OCI-LY7 (cell line): ENCODE results near the gene AXIN2. TPM values are rescaled to one million over a fixed set of nuclear protein-coding genes. Genes with fewer than 3 reads are reported as not detected.

Experiments used
- BruUV-seq: library from RNA; stranded (reverse); fragments of 400-500 nt; replicated peaks from 2 replicates; lab custom pipeline; 2021; lab: Mats Ljungman, UMichigan
- CTCF ChIA-PET: fragments of 300-600 bp; sonication (Branson Sonifier 250); formaldehyde crosslinking; loops from one replicate; lab custom pipeline; 2022; ENCODE audit warnings: antibody characterized with exemption; ENCODE audit not compliant: unreplicated experiment; lab: Charles Lee
- POLR2A ChIA-PET: fragments of 300-600 bp; sonication (Branson Sonifier 250); formaldehyde crosslinking; loops from one replicate; lab custom pipeline; 2022; ENCODE audit warnings: antibody characterized with exemption; lab: Charles Lee
- DNase-seq: peaks from one replicate; pipeline ENCODE4 v3.0.0-alpha.2; 2015; ENCODE audit warnings: low spot score
- H2AFZ ChIP-seq: fragments of 200-600 bp; sonication (generic), shearing (Covaris generic); 2 replicates; pipeline ENCODE4 v1.6.1; 2014; ENCODE audit warnings: mild to moderate bottlenecking, antibody characterized with exemption, low read length, moderate library complexity
- H3K27ac ChIP-seq: fragments of 200-600 bp; sonication (generic); 2 replicates; pipeline ENCODE4 v1.5.1; 2014; ENCODE audit warnings: mixed run types, low read depth, mild to moderate bottlenecking, moderate library complexity, low read length, inconsistent platforms; ENCODE audit not compliant: poor library complexity, severe bottlenecking
- H3K36me3 ChIP-seq: fragments of 200-600 bp; sonication (generic); 2 replicates; pipeline ENCODE4 v1.6.1; 2014; ENCODE audit warnings: mild to moderate bottlenecking, antibody characterized with exemption, low read length, moderate library complexity, mixed read lengths; ENCODE audit not compliant: insufficient read depth
- H3K4me1 ChIP-seq: fragments of 200-600 bp; sonication (generic); 2 replicates; pipeline ENCODE4 v1.5.1; 2014; ENCODE audit warnings: mild to moderate bottlenecking, low read length; ENCODE audit not compliant: insufficient read depth, poor library complexity, severe bottlenecking
- H3K4me2 ChIP-seq: fragments of 200-600 bp; sonication (generic); 2 replicates; pipeline ENCODE4 v1.6.1; 2014; ENCODE audit warnings: mild to moderate bottlenecking, low read length
- H3K4me3 ChIP-seq: fragments of 200-600 bp; sonication (generic); 2 replicates; pipeline ENCODE4 v1.5.1; 2014; ENCODE audit warnings: mild to moderate bottlenecking, low read depth, low read length; ENCODE audit not compliant: poor library complexity, severe bottlenecking
- H3K79me2 ChIP-seq: fragments of 200-600 bp; sonication (generic); 2 replicates; pipeline ENCODE4 v1.6.1; 2016; ENCODE audit warnings: low read depth, mild to moderate bottlenecking, low read length, moderate library complexity, mixed read lengths; ENCODE audit not compliant: insufficient read depth
- H3K9me2 ChIP-seq: fragments of 200-600 bp; sonication (generic); 2 replicates; pipeline ENCODE4 v1.6.1; 2016; ENCODE audit warnings: mild to moderate bottlenecking, low read length, mixed read lengths; ENCODE audit not compliant: insufficient read depth
- H3K9me3 ChIP-seq: fragments of 200-600 bp; sonication (generic); 2 replicates; pipeline ENCODE4 v1.6.1; 2014; ENCODE audit warnings: mild to moderate bottlenecking, mixed run types, low read length, mixed read lengths
- H4K20me1 ChIP-seq: fragments of 200-600 bp; sonication (generic); 2 replicates; pipeline ENCODE4 v1.6.1; 2014; ENCODE audit warnings: mild to moderate bottlenecking, antibody characterized with exemption, low read length, moderate library complexity, mixed read lengths; ENCODE audit not compliant: insufficient read depth
- EZH2phosphoT487 ChIP-seq: fragments of 200-600 bp; sonication (generic); IDR thresholded peaks from 2 replicates; pipeline ENCODE4 v1.6.1; 2018; ENCODE audit warnings: low read depth, borderline replicate concordance, mild to moderate bottlenecking, mixed run types, antibody characterized with exemption, low read length, moderate library complexity, mixed read lengths
- intact Hi-C: fragments of 100-400 bp; cut with micrococcal nuclease; formaldehyde crosslinking; loops from one replicate; pipeline ENCODE4 v1.10.0; 2022; ENCODE audit not compliant: unreplicated experiment
- total RNA-seq, 2 experiments: library from RNA; depleted of rRNA in 1 of 2; stranded (reverse); fragments of >200 nt in 1 of 2; shearing (Covaris generic) in 1 of 2; gene quantifications; 2 replicates each; pipeline ENCODE4 v1.2.3, GENCODE V29; 2014 to 2022
- TF ChIP-seq, protein P1 (sequence below): fragments of 200-600 bp; sonication (generic); conservative IDR thresholded peaks from 2 replicates; pipeline ENCODE4 v1.5.1; 2014; ENCODE audit warnings: mild to moderate bottlenecking, antibody characterized with exemption, low read length, moderate library complexity, mixed read lengths

The AXIN2 gene
- total RNA-seq, 2 experiments from 2014 or later: 8.5 TPM

DNA sequence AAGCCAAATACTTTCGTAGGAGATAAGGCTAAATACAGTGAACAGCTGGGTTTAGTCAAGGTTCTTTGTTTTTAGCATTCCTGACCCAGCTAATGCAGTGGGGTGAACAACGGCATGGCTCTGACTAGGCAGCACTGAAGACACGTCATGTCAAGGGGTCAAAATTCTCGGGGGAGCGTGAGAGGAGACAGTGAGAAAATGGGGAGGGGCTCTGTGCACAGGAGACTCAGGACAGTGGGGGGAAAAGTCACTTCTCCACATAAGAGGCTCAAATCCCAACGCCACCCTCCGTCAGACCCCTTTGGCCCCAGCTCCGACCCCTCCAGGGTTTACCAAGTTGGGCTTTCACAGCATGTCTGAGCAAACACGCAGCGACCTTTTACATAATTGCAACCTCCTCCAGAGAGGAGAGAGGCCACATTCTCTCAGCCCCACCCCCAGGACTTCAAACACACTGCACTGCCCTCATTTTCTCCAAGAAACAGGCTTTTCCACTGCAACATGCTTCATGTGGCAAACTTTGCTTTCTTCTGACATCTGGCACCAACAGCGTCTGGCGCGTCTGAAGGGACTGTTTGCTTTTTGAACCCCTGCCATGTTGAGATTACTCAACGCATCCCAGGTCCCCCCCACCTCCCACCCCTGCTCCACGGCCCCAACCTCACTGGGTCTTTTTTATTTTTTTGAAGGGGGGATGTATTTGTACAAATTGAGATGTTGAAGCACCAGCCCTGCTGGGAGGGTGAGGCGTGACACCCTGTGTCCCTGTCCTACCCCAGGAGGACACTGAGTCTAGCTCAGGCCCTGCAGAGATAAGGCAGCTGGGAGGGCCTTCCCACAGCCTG lies 30.0 kb downstream of the AXIN2 start:
- intact Hi-C loops: no loop called here
- H3K36me3 ChIP-seq: peaks cover 29% of the 10 kb centered on the region; the same call in 1 of the 2 replicates
- CTCF ChIA-PET: no interaction called here

DNA sequence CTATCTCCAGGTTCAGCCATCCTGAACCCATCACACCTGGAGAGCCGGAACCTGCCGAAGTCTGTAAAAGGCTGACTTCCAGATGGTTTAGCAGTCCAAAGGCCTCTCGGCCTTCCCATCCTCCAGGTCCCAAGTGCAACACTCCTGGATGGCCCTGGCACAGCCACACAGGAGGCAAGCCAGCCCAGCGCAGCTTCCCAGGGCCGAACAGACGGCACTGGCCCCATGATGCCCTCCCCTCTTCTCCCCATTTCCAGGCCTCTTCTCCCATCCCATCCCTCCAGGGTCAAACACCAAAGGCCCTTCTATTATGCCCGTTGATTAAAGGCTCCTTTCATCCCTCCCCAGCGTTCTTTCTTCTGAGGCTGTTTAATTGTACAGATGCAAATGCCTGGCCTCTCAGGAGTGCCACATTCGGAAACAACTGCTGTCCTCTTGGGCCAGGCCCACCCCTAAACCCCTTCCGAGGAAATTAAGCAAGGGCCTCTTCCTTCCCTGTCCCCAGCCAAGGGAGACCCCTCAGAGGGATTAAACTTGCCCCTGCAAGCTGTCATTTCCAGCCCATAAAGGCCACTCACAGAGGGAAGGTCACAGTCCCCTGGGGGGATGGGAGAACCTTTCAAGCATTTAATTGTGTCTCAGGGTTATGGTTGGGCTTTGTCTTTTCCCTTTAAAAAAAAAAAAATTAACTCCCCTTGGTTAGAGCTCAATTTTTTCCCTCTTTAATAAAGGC lies 30.8 kb downstream of the AXIN2 start:
- no peaks in the 10 kb centered on the region for H3K9me3 ChIP-seq
- ChIA-PET POLR2A (interaction anchor here (1.0 kb wide), 1 partner anchor 45 kb away, joined by 3 read pairs; no protein-coding TSS in a partner anchor), CTCF (no interaction called here)
- no TSS peak for BruUV-seq
- no peak overlapping the region for H2AFZ ChIP-seq
- no peaks in the 10 kb centered on the region for H3K9me2 ChIP-seq
- no peaks in the 10 kb centered on the region for H3K4me1 ChIP-seq
- no peak for DNase-seq
- H4K20me1 ChIP-seq: no peaks in the 10 kb centered on the region
- peaks cover 21% of the 10 kb centered on the region; the same call in 1 of the 2 replicates for H3K36me3 ChIP-seq
- no peak overlapping the region for H3K27ac ChIP-seq
- TF ChIP-seq EZH2phosphoT487: no peak
- no peaks in the 10 kb centered on the region for H3K79me2 ChIP-seq
- intact Hi-C loops: no loop called here
- no peak overlapping the region for H3K4me2 ChIP-seq
- no peak overlapping the region for H3K4me3 ChIP-seq

More for the DNA sequence above, 30.0 kb downstream of the AXIN2 start:
- no peaks in the 10 kb centered on the region for H3K9me2 ChIP-seq
- no peak overlapping the region for H2AFZ ChIP-seq
- no peak overlapping the region for H3K4me3 ChIP-seq
- H3K4me1 ChIP-seq: no peaks in the 10 kb centered on the region
- H3K9me3 ChIP-seq: no peaks in the 10 kb centered on the region
- no peaks in the 10 kb centered on the region for H3K79me2 ChIP-seq
- H4K20me1 ChIP-seq: no peaks in the 10 kb centered on the region
- H3K4me2 ChIP-seq: no peak overlapping the region
- POLR2A ChIA-PET: interaction anchor here (0.7 to 1.0 kb wide), 2 partner anchors 44 to 595 kb away, joined by 3 to 6 read pairs; no protein-coding TSS in a partner anchor
- TF ChIP-seq EZH2phosphoT487: no peak
- TF ChIP-seq, protein P1, sequence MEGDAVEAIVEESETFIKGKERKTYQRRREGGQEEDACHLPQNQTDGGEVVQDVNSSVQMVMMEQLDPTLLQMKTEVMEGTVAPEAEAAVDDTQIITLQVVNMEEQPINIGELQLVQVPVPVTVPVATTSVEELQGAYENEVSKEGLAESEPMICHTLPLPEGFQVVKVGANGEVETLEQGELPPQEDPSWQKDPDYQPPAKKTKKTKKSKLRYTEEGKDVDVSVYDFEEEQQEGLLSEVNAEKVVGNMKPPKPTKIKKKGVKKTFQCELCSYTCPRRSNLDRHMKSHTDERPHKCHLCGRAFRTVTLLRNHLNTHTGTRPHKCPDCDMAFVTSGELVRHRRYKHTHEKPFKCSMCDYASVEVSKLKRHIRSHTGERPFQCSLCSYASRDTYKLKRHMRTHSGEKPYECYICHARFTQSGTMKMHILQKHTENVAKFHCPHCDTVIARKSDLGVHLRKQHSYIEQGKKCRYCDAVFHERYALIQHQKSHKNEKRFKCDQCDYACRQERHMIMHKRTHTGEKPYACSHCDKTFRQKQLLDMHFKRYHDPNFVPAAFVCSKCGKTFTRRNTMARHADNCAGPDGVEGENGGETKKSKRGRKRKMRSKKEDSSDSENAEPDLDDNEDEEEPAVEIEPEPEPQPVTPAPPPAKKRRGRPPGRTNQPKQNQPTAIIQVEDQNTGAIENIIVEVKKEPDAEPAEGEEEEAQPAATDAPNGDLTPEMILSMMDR: no peak
- H3K27ac ChIP-seq: no peak overlapping the region
- no TSS peak for BruUV-seq
- no peak for DNase-seq

DNA sequence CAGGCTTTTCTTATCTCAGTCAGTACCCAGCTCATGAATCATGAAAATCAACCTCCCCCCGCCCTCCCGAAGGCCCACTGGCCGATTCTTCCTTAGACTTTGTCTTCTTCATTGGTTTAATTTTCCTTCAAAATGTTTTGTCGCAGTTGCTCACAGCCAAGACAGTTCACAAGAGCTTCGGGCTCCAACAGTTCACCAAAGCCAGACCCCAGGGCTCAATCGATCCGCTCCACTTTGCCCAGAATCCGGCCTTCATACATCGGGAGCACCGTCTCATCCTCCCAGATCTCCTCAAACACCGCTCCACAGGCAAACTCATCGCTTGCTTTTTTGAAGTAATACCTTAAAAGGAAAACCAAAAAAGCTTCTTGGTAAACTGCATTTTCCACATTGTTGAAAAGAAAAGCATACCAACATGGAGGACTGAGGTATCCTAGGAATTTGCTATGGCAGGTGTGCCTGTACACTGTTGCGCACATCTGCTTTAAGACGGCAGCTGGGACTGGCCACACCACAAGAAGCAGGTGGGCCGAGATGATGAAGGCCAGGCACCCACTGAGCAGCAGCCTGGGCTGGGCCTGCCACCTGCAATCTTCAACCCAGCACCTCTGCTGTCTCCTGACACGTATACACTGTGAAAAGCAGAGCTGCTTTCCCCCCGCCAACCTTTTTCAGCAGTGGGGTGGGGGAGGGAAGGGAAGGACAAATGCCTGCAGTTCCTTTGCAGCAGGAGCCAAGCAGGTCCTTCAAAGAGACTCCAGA lies 31.5 kb downstream of the AXIN2 start:
- H3K36me3 ChIP-seq: peaks cover 13% of the 10 kb centered on the region; the same call in 1 of the 2 replicates
- no peaks in the 10 kb centered on the region for H3K4me1 ChIP-seq
- intact Hi-C loops: no loop called here
- ChIA-PET CTCF (no interaction called here), POLR2A (no interaction called here)
- no peak for DNase-seq
- no peaks in the 10 kb centered on the region for H4K20me1 ChIP-seq
- no peak overlapping the region for H3K4me2 ChIP-seq
- H3K9me2 ChIP-seq: no peaks in the 10 kb centered on the region
- BruUV-seq: no TSS peak
- H3K9me3 ChIP-seq: no peaks in the 10 kb centered on the region
- no peaks in the 10 kb centered on the region for H3K79me2 ChIP-seq
- no peak overlapping the region for H2AFZ ChIP-seq
- no peak overlapping the region for H3K4me3 ChIP-seq
- TF ChIP-seq, protein P1: no peak
- TF ChIP-seq EZH2phosphoT487: no peak
- H3K27ac ChIP-seq: no peak overlapping the region
